PFSK-1 (cell line): ENCODE data around the gene CUX1.

ENCODE experiments used
- POLR2AphosphoS5 ChIP-seq: IDR thresholded peaks from 2 replicates; pipeline ENCODE4 v1.6.1; 2012; ENCODE audit warnings: low read depth, mild to moderate bottlenecking, control low read depth, low read length, moderate library complexity
- TAF1 ChIP-seq: IDR thresholded peaks from 2 replicates; pipeline ENCODE4 v1.6.1; 2012; ENCODE audit warnings: low read length, control low read depth, borderline replicate concordance; ENCODE audit not compliant: insufficient read depth

GRCh38 chr7:102203218-102203617 lies 385.8 kb downstream of the CUX1 start:
- TF ChIP-seq POLR2AphosphoS5 (no peak), TAF1 (no peak)
